B cell (primary cell): ENCODE data around the gene MAP1B. TPM values are rescaled to one million over a fixed set of nuclear protein-coding genes. Genes with fewer than 3 reads are reported as not detected.

Source experiments
- ATAC-seq: fragments of 200-7000 bp; cut with Tn5 transposase; one replicate; pipeline ENCODE4 v1.10.0; 2021; ENCODE audit warnings: low read depth, mild to moderate bottlenecking, moderate number of reproducible peaks, moderate library complexity
- CTCF ChIA-PET: fragments of 350-600 bp; sonication (Branson Sonifier 250); formaldehyde crosslinking; loops from one replicate; lab custom pipeline; 2021; ENCODE audit warnings: antibody characterized with exemption, inconsistent platforms; lab: Charles Lee
- POLR2A ChIA-PET: fragments of 350-600 bp; sonication (Branson Sonifier 250); formaldehyde crosslinking; loops from one replicate; lab custom pipeline; 2021; ENCODE audit warnings: antibody characterized with exemption; lab: Charles Lee
- DNase-seq: peaks from one replicate; pipeline ENCODE4 v3.0.0; 2013
- H2AFZ ChIP-seq: 2 replicates; pipeline ENCODE4 v1.6.1; 2012; ENCODE audit warnings: mild to moderate bottlenecking, low read depth, low read length; ENCODE audit not compliant: insufficient read depth, poor library complexity, severe bottlenecking
- H3K27ac ChIP-seq, 2 donors: 1 replicate in 1 of 2; 2 replicates in 1 of 2; pipeline ENCODE4 v1.5.1; 2012 to 2013; ENCODE audit warnings: low read length in 2 of 2, mild to moderate bottlenecking in 2 of 2, moderate library complexity in 1 of 2
- H3K27me3 ChIP-seq, 4 experiments: fragments of 200-600 bp in 1 of 4; sonication (generic) in 1 of 4; replicated peaks in 1 of 4; 1 replicate in 2 of 4; 2 replicates in 2 of 4; pipeline versions ENCODE4 v1.6.1 to v1.7.0; 2013 to 2016; ENCODE audit warnings: low read length in 3 of 4, mild to moderate bottlenecking in 2 of 4, mixed read lengths in 1 of 4, moderate library complexity in 1 of 4; ENCODE audit not compliant: insufficient read depth in 4 of 4, control insufficient read depth in 3 of 4; ENCODE audit errors: control extremely low read depth in 1 of 4
- H3K36me3 ChIP-seq, 2 experiments: replicated peaks in 1 of 2; 1 replicate in 1 of 2; 2 replicates in 1 of 2; pipeline versions ENCODE4 v1.6.1 to v1.7.1; 2013; ENCODE audit warnings: low read length in 1 of 2; ENCODE audit not compliant: insufficient read depth in 2 of 2, control insufficient read depth in 1 of 2; ENCODE audit errors: control extremely low read depth in 1 of 2, extremely low read depth in 1 of 2
- H3K4me1 ChIP-seq, 2 donors: fragments of 200-600 bp in 1 of 2; sonication (generic) in 1 of 2; 1 replicate in 1 of 2; 2 replicates in 1 of 2; pipeline versions ENCODE4 v1.5.1 to v1.6.1; 2013 to 2017; ENCODE audit warnings: low read length in 2 of 2; ENCODE audit not compliant: control insufficient read depth in 2 of 2, insufficient read depth in 2 of 2
- H3K4me2 ChIP-seq: replicated peaks from 2 replicates; pipeline ENCODE3; 2012; ENCODE audit warnings: mild to moderate bottlenecking, low read depth, low read length; ENCODE audit not compliant: poor library complexity, severe bottlenecking
- H3K4me3 ChIP-seq, 5 experiments: fragments of 200-600 bp in 1 of 5; sonication (generic) in 1 of 5; 1 replicate in 3 of 5; 2 replicates in 2 of 5; pipeline versions ENCODE4 v1.5.1 to v1.7.0; 2011 to 2016; ENCODE audit warnings: low read length in 4 of 5, mild to moderate bottlenecking in 4 of 5, low read depth in 2 of 5, control low read depth in 1 of 5, moderate library complexity in 1 of 5; ENCODE audit not compliant: insufficient read depth in 1 of 5; ENCODE audit errors: control extremely low read depth in 1 of 5, extremely low read depth in 1 of 5
- H3K79me2 ChIP-seq: fragments of 200-600 bp; sonication (generic); one replicate; pipeline ENCODE4 v1.6.0; 2016; ENCODE audit warnings: low read length; ENCODE audit not compliant: control insufficient read depth, insufficient read depth
- H3K9ac ChIP-seq: fragments of 200-600 bp; sonication (generic); 2 replicates; pipeline ENCODE4 v1.6.1; 2017; ENCODE audit warnings: mild to moderate bottlenecking, low read length, moderate library complexity
- H3K9me3 ChIP-seq, 3 donors: one replicate each; pipeline versions ENCODE4 v1.6.1 to v1.7.1; 2013; ENCODE audit warnings: low read length in 2 of 3; ENCODE audit not compliant: control insufficient read depth in 2 of 3, insufficient read depth in 1 of 3; ENCODE audit errors: control extremely low read depth in 1 of 3
- H4K20me1 ChIP-seq: 2 replicates; pipeline ENCODE4 v1.6.0; 2012; ENCODE audit warnings: mild to moderate bottlenecking, low read length; ENCODE audit not compliant: insufficient read depth, control insufficient read depth, poor library complexity, severe bottlenecking
- H3K27ac Mint-ChIP-seq: one replicate; pipeline ENCODE4 v1.8.0; 2021; ENCODE audit warnings: mixed read lengths
- H3K27me3 Mint-ChIP-seq: one replicate; pipeline ENCODE4 v1.8.0; 2021; ENCODE audit warnings: mixed read lengths
- H3K4me1 Mint-ChIP-seq: one replicate; pipeline ENCODE4 v1.8.0; 2021; ENCODE audit warnings: mixed read lengths
- H3K4me3 Mint-ChIP-seq: one replicate; pipeline ENCODE4 v1.8.0; 2021; ENCODE audit warnings: mixed read lengths
- H3K9me3 Mint-ChIP-seq: one replicate; pipeline ENCODE4 v1.8.0; 2022; ENCODE audit warnings: mixed read lengths; ENCODE audit not compliant: insufficient read depth
- CTCF ChIP-seq: fragments of 200-600 bp; IDR thresholded peaks from one replicate; pipeline ENCODE4 v1.8.0; 2022; ENCODE audit warnings: antibody characterized with exemption, mild to moderate bottlenecking
- EZH2 ChIP-seq: IDR thresholded peaks from 2 replicates; pipeline ENCODE4 v1.6.1; 2012; ENCODE audit warnings: borderline replicate concordance, low read depth, mild to moderate bottlenecking, moderate library complexity, low read length; ENCODE audit not compliant: insufficient read depth, poor library complexity, severe bottlenecking
- WGBS: methylation state at CpG from one replicate; pipeline ENCODE4 v1.1.5; 2013; ENCODE audit warnings: missing lambda C conversion rate; ENCODE audit not compliant: insufficient coverage; 5-methylcytosine and 5-hydroxymethylcytosine counted together
- intact Hi-C: fragments of 100-400 bp; cut with micrococcal nuclease; formaldehyde crosslinking; loops from one replicate; pipeline ENCODE4 v1.10.0; 2022
- polyA plus RNA-seq: library from polyadenylated mRNA; depleted of rRNA; stranded (reverse); fragments of >200 nt; gene quantifications from 2 replicates; pipeline ENCODE4 v1.2.3, GENCODE V29; 2012
- total RNA-seq, 2 donors: library from RNA; stranded (reverse); fragments of 120-200 nt in 1 of 2; gene quantifications; 1 replicate in 1 of 2; 2 replicates in 1 of 2; pipeline versions ENCODE4 v1.2.3 to v1.2.4, GENCODE V29; 2013 to 2022

Gene MAP1B
- total and polyA plus RNA-seq, 2 donors (not counting 1 experiment from before 2014, with no cell fraction given): 0.15 TPM; not detected in 1

- no peaks in the 10 kb centered on the region for H4K20me1 ChIP-seq
- ChIA-PET POLR2A (no interaction called here), CTCF (no interaction called here)
- intact Hi-C loops: no loop called here
- TF ChIP-seq EZH2: no peak
- no peak for TF ChIP-seq CTCF
- no peak overlapping the region for H2AFZ ChIP-seq
- Mint-ChIP-seq H3K9me3 (no peaks in the 10 kb centered on the region), H3K27ac (no peak overlapping the region), H3K27me3 (no peaks in the 10 kb centered on the region), H3K4me1 (peaks cover 7% of the 10 kb centered on the region), H3K4me3 (no peak overlapping the region)
- no peaks in the 10 kb centered on the region for H3K79me2 ChIP-seq
- H3K4me3 ChIP-seq: no peak overlapping the region
- ATAC-seq: no peak
- no peaks in the 10 kb centered on the region for H3K4me1 ChIP-seq
- no peaks in the 10 kb centered on the region for H3K27me3 ChIP-seq
- no peak overlapping the region for H3K27ac ChIP-seq
- no peak overlapping the region for H3K4me2 ChIP-seq
- DNase-seq: no peak
- H3K36me3 ChIP-seq: peaks cover 1 to 5% of the 10 kb centered on the region in 2 experiments
- H3K9ac ChIP-seq: no peak overlapping the region
- H3K9me3 ChIP-seq: no peaks in the 10 kb centered on the region
- WGBS: no CpG with 5 or more reads among the region's 1 CpG
Measured at GRCh38 chr5:72245546-72245945, 138.3 kb downstream of the MAP1B start.

GRCh38 chr5:72245951-72246532, 138.8 kb downstream of the MAP1B start:
- ChIA-PET CTCF (no interaction called here), POLR2A (no interaction called here)
- H3K4me1 Mint-ChIP-seq: peaks cover 7% of the 10 kb centered on the region
- Histone ChIP-seq H3K4me1 (no peaks in the 10 kb centered on the region), H3K4me3 (no peak overlapping the region), H3K79me2 (no peaks in the 10 kb centered on the region), H2AFZ (no peak overlapping the region), H3K36me3 (peaks cover 1 to 5% of the 10 kb centered on the region in 2 experiments), H3K9me3 (no peaks in the 10 kb centered on the region), H3K4me2 (no peak overlapping the region), H3K27ac (no peak overlapping the region), H3K27me3 (no peaks in the 10 kb centered on the region), H4K20me1 (no peaks in the 10 kb centered on the region), H3K9ac (no peak overlapping the region)
- ATAC-seq: no peak
- TF ChIP-seq CTCF: no peak
- TF ChIP-seq EZH2: no peak
- intact Hi-C loops: no loop called here
- no peaks in the 10 kb centered on the region for H3K27me3 Mint-ChIP-seq
- H3K9me3 Mint-ChIP-seq: no peaks in the 10 kb centered on the region
- no CpG with 5 or more reads among the region's 3 CpGs for WGBS
- no peak for DNase-seq
- no peak overlapping the region for H3K4me3 Mint-ChIP-seq
- no peak overlapping the region for H3K27ac Mint-ChIP-seq
